HL-60 (cell line): ENCODE results near the gene COG2.

Source experiments
- DNase-seq, 2 experiments: peaks; one replicate each; pipeline ENCODE4 v3.0.0-alpha.2; 2010 to 2020; ENCODE audit warnings: low read depth in 1 of 2, low spot score in 1 of 2
- H3K27ac ChIP-seq: fragments of 250-450 bp; sonication (Bioruptor Pico); replicated peaks from 2 replicates; pipeline ENCODE4 v1.5.1; 2020; ENCODE audit warnings: mild to moderate bottlenecking, moderate library complexity
- H3K27me3 ChIP-seq: fragments of 250-450 bp; sonication (Bioruptor Pico); 2 replicates; pipeline ENCODE4 v1.5.1; 2021; ENCODE audit warnings: mild to moderate bottlenecking, moderate library complexity; ENCODE audit not compliant: insufficient read depth, poor library complexity, severe bottlenecking
- H3K4me3 ChIP-seq: replicated peaks from 2 replicates; pipeline ENCODE4 v1.5.1; 2011; ENCODE audit warnings: mild to moderate bottlenecking, control low read depth, low read length; ENCODE audit not compliant: insufficient read depth
- GABPA ChIP-seq: IDR thresholded peaks from 2 replicates; pipeline ENCODE4 v1.6.1; 2012; ENCODE audit warnings: low read depth
- POLR2AphosphoS5 ChIP-seq: IDR thresholded peaks from 2 replicates; pipeline ENCODE4 v1.6.1; 2012; ENCODE audit warnings: low read depth
- SPI1 ChIP-seq: IDR thresholded peaks from 2 replicates; pipeline ENCODE4 v1.6.1; 2012; ENCODE audit warnings: low read depth, mild to moderate bottlenecking, borderline replicate concordance
- TF ChIP-seq, protein P1 (sequence below): IDR thresholded peaks from 2 replicates; pipeline ENCODE4 v1.6.1; 2012; ENCODE audit warnings: low read depth; ENCODE audit not compliant: insufficient replicate concordance
- TF ChIP-seq, protein P2 (sequence below): IDR thresholded peaks from one replicate; pipeline ENCODE4 v1.5.1; 2011; ENCODE audit warnings: low read length, control low read depth, inconsistent platforms; ENCODE audit not compliant: insufficient read depth

Gene COG2

DNA sequence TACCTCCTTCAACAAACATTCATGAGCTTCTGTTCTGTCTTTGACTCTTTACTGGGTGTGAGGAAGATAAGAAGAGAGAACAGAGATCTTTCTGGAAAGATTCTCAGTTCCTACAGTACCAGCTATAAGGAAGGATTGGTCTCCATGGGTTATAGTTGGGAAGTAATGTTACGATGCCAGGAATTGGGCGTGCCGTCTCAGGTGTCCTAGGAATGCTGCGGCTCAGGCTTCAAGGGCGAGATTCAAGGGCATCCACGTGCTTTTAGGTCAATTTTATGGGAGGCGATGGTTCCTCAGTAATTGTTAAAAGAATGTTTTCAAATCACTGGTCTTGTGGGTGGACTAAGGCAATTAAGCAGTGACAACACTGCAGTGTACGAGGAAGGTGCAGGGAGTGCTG is 27.3 kb downstream of the COG2 start:
- no peak for DNase-seq
- Histone ChIP-seq H3K27ac (no peak overlapping the region), H3K27me3 (no peaks in the 10 kb centered on the region), H3K4me3 (no peak overlapping the region)
- TF ChIP-seq GABPA (no peak), SPI1 (no peak)
- TF ChIP-seq, protein P1, sequence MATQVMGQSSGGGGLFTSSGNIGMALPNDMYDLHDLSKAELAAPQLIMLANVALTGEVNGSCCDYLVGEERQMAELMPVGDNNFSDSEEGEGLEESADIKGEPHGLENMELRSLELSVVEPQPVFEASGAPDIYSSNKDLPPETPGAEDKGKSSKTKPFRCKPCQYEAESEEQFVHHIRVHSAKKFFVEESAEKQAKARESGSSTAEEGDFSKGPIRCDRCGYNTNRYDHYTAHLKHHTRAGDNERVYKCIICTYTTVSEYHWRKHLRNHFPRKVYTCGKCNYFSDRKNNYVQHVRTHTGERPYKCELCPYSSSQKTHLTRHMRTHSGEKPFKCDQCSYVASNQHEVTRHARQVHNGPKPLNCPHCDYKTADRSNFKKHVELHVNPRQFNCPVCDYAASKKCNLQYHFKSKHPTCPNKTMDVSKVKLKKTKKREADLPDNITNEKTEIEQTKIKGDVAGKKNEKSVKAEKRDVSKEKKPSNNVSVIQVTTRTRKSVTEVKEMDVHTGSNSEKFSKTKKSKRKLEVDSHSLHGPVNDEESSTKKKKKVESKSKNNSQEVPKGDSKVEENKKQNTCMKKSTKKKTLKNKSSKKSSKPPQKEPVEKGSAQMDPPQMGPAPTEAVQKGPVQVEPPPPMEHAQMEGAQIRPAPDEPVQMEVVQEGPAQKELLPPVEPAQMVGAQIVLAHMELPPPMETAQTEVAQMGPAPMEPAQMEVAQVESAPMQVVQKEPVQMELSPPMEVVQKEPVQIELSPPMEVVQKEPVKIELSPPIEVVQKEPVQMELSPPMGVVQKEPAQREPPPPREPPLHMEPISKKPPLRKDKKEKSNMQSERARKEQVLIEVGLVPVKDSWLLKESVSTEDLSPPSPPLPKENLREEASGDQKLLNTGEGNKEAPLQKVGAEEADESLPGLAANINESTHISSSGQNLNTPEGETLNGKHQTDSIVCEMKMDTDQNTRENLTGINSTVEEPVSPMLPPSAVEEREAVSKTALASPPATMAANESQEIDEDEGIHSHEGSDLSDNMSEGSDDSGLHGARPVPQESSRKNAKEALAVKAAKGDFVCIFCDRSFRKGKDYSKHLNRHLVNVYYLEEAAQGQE: no peak
- TF ChIP-seq, protein P2, sequence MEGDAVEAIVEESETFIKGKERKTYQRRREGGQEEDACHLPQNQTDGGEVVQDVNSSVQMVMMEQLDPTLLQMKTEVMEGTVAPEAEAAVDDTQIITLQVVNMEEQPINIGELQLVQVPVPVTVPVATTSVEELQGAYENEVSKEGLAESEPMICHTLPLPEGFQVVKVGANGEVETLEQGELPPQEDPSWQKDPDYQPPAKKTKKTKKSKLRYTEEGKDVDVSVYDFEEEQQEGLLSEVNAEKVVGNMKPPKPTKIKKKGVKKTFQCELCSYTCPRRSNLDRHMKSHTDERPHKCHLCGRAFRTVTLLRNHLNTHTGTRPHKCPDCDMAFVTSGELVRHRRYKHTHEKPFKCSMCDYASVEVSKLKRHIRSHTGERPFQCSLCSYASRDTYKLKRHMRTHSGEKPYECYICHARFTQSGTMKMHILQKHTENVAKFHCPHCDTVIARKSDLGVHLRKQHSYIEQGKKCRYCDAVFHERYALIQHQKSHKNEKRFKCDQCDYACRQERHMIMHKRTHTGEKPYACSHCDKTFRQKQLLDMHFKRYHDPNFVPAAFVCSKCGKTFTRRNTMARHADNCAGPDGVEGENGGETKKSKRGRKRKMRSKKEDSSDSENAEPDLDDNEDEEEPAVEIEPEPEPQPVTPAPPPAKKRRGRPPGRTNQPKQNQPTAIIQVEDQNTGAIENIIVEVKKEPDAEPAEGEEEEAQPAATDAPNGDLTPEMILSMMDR: no peak

DNA sequence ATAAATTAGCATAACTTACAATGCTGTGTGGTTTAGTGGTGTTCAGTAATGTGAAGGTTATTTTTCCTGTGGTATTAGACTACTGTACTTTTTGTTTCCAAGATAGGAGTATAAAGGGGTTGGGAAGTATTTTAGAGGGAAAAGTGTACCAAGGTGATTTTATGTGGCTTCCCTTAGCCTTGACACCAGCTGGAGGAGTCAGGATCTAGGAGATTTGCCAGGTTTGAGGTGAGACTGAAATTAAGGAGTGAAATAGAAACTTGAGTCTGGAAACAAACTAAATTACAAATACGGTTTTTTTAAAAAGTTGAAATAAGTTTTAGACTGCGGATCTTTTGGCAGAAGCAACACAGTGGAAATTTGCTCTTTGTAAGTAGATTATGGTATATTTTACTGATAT is 32.3 kb downstream of the COG2 start:
- no peaks in the 10 kb centered on the region for H3K27me3 ChIP-seq
- no peak for DNase-seq
- TF ChIP-seq POLR2AphosphoS5 (no peak), GABPA (no peak)
- TF ChIP-seq, protein P2: no peak
- TF ChIP-seq, protein P1: no peak
- no peak overlapping the region for H3K27ac ChIP-seq
- no peak overlapping the region for H3K4me3 ChIP-seq

DNA sequence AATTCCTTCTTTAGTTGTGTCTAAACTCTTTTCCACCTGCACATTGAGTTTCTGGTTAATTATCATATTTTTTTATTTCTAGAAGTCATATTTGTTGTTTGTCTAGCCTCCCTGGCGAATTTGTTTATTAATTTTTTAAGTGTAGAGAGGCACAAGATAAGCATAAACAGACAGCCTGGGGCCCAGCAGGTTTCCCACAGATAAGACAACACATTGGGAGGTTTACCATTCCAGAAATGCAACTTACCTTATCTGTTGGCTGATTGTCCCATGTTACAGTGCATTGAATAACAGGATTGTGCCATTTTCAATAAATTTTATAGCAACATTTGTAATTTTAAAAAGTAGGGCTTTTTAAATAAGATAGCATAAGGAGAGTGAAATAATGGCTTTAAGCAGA is 34.9 kb downstream of the COG2 start:
- no peak for DNase-seq
- no peak overlapping the region for H3K27ac ChIP-seq
- H3K4me3 ChIP-seq: no peak overlapping the region
- H3K27me3 ChIP-seq: no peaks in the 10 kb centered on the region
- TF ChIP-seq, protein P2: no peak
- TF ChIP-seq, protein P1: no peak
- TF ChIP-seq POLR2AphosphoS5: no peak
- no peak for TF ChIP-seq GABPA
- no peak for TF ChIP-seq SPI1
